HepG2 (cell line): ENCODE data around the gene NUP93. TPM values are rescaled to one million over a fixed set of nuclear protein-coding genes. Genes with fewer than 3 reads are reported as not detected.

Experiments used
- AKAP8 ChIP-seq: sonication (generic); formaldehyde crosslinking; IDR thresholded peaks from 2 replicates; pipeline ENCODE4 v1.5.1; 2020; ENCODE audit warnings: mild to moderate bottlenecking, missing genetic modification reagents
- CCAR2 ChIP-seq: fragments of 200-400 bp; formaldehyde crosslinking; optimal IDR thresholded peaks from 2 replicates; pipeline ENCODE3; 2018; ENCODE audit warnings: low read depth, mild to moderate bottlenecking, low read length, moderate library complexity
- CENPX ChIP-seq: sonication (generic); formaldehyde crosslinking; IDR thresholded peaks from 2 replicates; pipeline ENCODE4 v1.9.0; 2021; ENCODE audit warnings: mild to moderate bottlenecking, missing genetic modification reagents, moderate library complexity
- DR1 ChIP-seq: sonication (generic); formaldehyde crosslinking; IDR thresholded peaks from 2 replicates; pipeline ENCODE4 v1.8.0; 2021; ENCODE audit warnings: mild to moderate bottlenecking, missing genetic modification reagents, inconsistent platforms
- GATAD2A ChIP-seq: IDR thresholded peaks from 2 replicates; pipeline ENCODE4 v1.6.1; 2016
- GFI1 ChIP-seq: sonication (generic); formaldehyde crosslinking; IDR thresholded peaks from 2 replicates; pipeline ENCODE4 v1.5.0; 2020; ENCODE audit warnings: missing genetic modification reagents, mild to moderate bottlenecking, borderline replicate concordance
- KAT8 ChIP-seq: IDR thresholded peaks from 2 replicates; pipeline ENCODE4 v1.6.1; 2016; ENCODE audit warnings: missing genetic modification reagents, missing compliant biosample characterization
- NFE2L1 ChIP-seq: sonication (generic); formaldehyde crosslinking; IDR thresholded peaks from 2 replicates; pipeline ENCODE4 v1.4.0; 2020; ENCODE audit warnings: missing genetic modification reagents, mild to moderate bottlenecking, borderline replicate concordance
- NR2C2 ChIP-seq: sonication (generic); formaldehyde crosslinking; IDR thresholded peaks from 2 replicates; pipeline ENCODE4 v1.4.0; 2020; ENCODE audit warnings: missing genetic modification reagents, mild to moderate bottlenecking, moderate library complexity, borderline replicate concordance
- NR2F2 ChIP-seq: IDR thresholded peaks from 2 replicates; pipeline ENCODE4 v1.6.1; 2012; ENCODE audit warnings: low read depth, inconsistent platforms, borderline replicate concordance
- SMC3 ChIP-seq: IDR thresholded peaks from 2 replicates; pipeline ENCODE4 v1.6.1; 2011; ENCODE audit warnings: low read length, improper control_type of control experiment
- SP5 ChIP-seq: IDR thresholded peaks from 2 replicates; pipeline ENCODE4 v1.6.1; 2016; ENCODE audit warnings: low read depth, borderline replicate concordance
- TBP ChIP-seq: sonication (generic); formaldehyde crosslinking; IDR thresholded peaks from 2 replicates; pipeline ENCODE4 v1.5.0; 2020; ENCODE audit warnings: missing genetic modification reagents
- ZMYM3 ChIP-seq: sonication (generic); formaldehyde crosslinking; IDR thresholded peaks from 2 replicates; pipeline ENCODE4 v1.5.1; 2020; ENCODE audit warnings: mild to moderate bottlenecking, missing genetic modification reagents
- ZNF788 ChIP-seq: sonication (generic); formaldehyde crosslinking; IDR thresholded peaks from 2 replicates; pipeline ENCODE4 v1.5.0; 2020; ENCODE audit warnings: mild to moderate bottlenecking, missing genetic modification reagents, borderline replicate concordance
- ZSCAN12 ChIP-seq: sonication (generic); formaldehyde crosslinking; IDR thresholded peaks from 2 replicates; pipeline ENCODE4 v1.9.0; 2021; ENCODE audit warnings: mild to moderate bottlenecking, missing genetic modification reagents
- polyA plus RNA-seq, 8 experiments: library from polyadenylated mRNA; depleted of rRNA in 3 of 8; stranded (reverse) in 7 of 8; unstranded in 1 of 8; fragments of >200 nt; fragmentation: Illumina TruSeq in 4 of 8; extraction: Trizol in 4 of 8; gene quantifications; 2 replicates each; pipeline versions ENCODE4 v1.2.1 to v1.2.3, GENCODE V29; 2011 to 2016; ENCODE audit warnings: low read depth in 4 of 8, missing spikeins in 1 of 8, mixed read lengths in 1 of 8; ENCODE audit not compliant: insufficient read depth in 1 of 8
- total RNA-seq, 5 experiments: library from RNA; depleted of rRNA; stranded (reverse); fragments of >200 nt; fragmentation: Illumina TruSeq; extraction: Trizol; gene quantifications; 2 replicates each; pipeline ENCODE4 v1.2.3, GENCODE V29; 2016; ENCODE audit warnings: low read depth in 1 of 5
- TF ChIP-seq, protein P1 (sequence below): IDR thresholded peaks from 2 replicates; pipeline ENCODE4 v1.6.1; 2018; ENCODE audit warnings: missing genetic modification reagents, mild to moderate bottlenecking, missing compliant biosample characterization
- TF ChIP-seq, protein P2 (sequence below): sonication (generic); formaldehyde crosslinking; IDR thresholded peaks from 2 replicates; pipeline ENCODE4 v1.4.0; 2020; ENCODE audit warnings: missing genetic modification reagents
- TF ChIP-seq, protein P3 (sequence below): sonication (generic); formaldehyde crosslinking; IDR thresholded peaks from 2 replicates; pipeline ENCODE4 v1.4.0; 2020; ENCODE audit warnings: missing genetic modification reagents, borderline replicate concordance
- TF ChIP-seq, protein P4 (sequence below): sonication (generic); formaldehyde crosslinking; IDR thresholded peaks from 2 replicates; pipeline ENCODE4 v1.5.0; 2020; ENCODE audit warnings: mild to moderate bottlenecking, missing genetic modification reagents

NUP93 gene
- total and polyA plus RNA-seq, 2 of the 13 experiments (the other 11 are each of a cell fraction or from before 2014, with no cell fraction given): 58.5 to 140 TPM

DNA sequence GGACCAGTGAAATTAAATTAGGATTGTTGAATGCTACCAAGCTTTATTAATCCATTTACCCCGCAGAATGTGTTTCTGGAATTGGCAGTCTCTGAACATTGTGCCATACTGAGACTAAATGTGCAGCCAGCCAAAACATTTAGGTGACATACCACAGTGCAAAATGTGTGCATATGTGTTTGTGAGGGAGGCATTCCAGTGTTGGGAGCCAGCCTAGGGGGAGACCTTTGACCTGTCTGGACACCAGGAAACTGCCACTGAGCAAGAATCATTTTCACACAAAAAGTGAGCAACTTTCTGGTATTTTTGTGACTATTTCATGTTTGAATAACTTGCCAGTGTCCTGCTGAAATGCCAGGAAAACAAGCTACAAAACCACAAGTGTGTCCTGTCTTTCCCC is 70.4 kb downstream of the NUP93 start (continued):
- TF ChIP-seq, protein P1, sequence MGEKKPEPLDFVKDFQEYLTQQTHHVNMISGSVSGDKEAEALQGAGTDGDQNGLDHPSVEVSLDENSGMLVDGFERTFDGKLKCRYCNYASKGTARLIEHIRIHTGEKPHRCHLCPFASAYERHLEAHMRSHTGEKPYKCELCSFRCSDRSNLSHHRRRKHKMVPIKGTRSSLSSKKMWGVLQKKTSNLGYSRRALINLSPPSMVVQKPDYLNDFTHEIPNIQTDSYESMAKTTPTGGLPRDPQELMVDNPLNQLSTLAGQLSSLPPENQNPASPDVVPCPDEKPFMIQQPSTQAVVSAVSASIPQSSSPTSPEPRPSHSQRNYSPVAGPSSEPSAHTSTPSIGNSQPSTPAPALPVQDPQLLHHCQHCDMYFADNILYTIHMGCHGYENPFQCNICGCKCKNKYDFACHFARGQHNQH (CRISPR knock-in tag): 0 out of 2 replicates have a peak, but pooled peaks have one; percentile 13
- TF ChIP-seq NR2F2: peak; percentile 51; the same call in 1 of the 2 replicates
- TF ChIP-seq, protein P2, sequence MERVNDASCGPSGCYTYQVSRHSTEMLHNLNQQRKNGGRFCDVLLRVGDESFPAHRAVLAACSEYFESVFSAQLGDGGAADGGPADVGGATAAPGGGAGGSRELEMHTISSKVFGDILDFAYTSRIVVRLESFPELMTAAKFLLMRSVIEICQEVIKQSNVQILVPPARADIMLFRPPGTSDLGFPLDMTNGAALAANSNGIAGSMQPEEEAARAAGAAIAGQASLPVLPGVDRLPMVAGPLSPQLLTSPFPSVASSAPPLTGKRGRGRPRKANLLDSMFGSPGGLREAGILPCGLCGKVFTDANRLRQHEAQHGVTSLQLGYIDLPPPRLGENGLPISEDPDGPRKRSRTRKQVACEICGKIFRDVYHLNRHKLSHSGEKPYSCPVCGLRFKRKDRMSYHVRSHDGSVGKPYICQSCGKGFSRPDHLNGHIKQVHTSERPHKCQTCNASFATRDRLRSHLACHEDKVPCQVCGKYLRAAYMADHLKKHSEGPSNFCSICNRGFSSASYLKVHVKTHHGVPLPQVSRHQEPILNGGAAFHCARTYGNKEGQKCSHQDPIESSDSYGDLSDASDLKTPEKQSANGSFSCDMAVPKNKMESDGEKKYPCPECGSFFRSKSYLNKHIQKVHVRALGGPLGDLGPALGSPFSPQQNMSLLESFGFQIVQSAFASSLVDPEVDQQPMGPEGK (CRISPR knock-in tag): peak; percentile 51
- TF ChIP-seq, protein P3, sequence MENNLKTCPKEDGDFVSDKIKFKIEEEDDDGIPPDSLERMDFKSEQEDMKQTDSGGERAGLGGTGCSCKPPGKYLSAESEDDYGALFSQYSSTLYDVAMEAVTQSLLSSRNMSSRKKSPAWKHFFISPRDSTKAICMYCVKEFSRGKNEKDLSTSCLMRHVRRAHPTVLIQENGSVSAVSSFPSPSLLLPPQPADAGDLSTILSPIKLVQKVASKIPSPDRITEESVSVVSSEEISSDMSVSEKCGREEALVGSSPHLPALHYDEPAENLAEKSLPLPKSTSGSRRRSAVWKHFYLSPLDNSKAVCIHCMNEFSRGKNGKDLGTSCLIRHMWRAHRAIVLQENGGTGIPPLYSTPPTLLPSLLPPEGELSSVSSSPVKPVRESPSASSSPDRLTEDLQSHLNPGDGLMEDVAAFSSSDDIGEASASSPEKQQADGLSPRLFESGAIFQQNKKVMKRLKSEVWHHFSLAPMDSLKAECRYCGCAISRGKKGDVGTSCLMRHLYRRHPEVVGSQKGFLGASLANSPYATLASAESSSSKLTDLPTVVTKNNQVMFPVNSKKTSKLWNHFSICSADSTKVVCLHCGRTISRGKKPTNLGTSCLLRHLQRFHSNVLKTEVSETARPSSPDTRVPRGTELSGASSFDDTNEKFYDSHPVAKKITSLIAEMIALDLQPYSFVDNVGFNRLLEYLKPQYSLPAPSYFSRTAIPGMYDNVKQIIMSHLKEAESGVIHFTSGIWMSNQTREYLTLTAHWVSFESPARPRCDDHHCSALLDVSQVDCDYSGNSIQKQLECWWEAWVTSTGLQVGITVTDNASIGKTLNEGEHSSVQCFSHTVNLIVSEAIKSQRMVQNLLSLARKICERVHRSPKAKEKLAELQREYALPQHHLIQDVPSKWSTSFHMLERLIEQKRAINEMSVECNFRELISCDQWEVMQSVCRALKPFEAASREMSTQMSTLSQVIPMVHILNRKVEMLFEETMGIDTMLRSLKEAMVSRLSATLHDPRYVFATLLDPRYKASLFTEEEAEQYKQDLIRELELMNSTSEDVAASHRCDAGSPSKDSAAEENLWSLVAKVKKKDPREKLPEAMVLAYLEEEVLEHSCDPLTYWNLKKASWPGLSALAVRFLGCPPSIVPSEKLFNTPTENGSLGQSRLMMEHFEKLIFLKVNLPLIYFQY (CRISPR knock-in tag): 0 out of 2 replicates have a peak, but pooled peaks have one; percentile 34
- no peak for TF ChIP-seq ZSCAN12 (CRISPR knock-in tag)
- no peak for TF ChIP-seq AKAP8 (CRISPR knock-in tag)
- TF ChIP-seq ZNF788: peak; percentile 48; the same call in 1 of the 2 replicates
- TF ChIP-seq CCAR2: no peak
- TF ChIP-seq KAT8 (CRISPR knock-in tag): 0 out of 2 replicates have a peak, but pooled peaks have one; percentile 31
- TF ChIP-seq GFI1 (CRISPR knock-in tag): no peak
- no peak for TF ChIP-seq SP5 (CRISPR knock-in tag)
- TF ChIP-seq SMC3: peak; percentile 9; the same call in 1 of the 2 replicates
- peak; percentile 39; the same call in 1 of the 2 replicates for TF ChIP-seq GATAD2A
- TF ChIP-seq, protein P4, sequence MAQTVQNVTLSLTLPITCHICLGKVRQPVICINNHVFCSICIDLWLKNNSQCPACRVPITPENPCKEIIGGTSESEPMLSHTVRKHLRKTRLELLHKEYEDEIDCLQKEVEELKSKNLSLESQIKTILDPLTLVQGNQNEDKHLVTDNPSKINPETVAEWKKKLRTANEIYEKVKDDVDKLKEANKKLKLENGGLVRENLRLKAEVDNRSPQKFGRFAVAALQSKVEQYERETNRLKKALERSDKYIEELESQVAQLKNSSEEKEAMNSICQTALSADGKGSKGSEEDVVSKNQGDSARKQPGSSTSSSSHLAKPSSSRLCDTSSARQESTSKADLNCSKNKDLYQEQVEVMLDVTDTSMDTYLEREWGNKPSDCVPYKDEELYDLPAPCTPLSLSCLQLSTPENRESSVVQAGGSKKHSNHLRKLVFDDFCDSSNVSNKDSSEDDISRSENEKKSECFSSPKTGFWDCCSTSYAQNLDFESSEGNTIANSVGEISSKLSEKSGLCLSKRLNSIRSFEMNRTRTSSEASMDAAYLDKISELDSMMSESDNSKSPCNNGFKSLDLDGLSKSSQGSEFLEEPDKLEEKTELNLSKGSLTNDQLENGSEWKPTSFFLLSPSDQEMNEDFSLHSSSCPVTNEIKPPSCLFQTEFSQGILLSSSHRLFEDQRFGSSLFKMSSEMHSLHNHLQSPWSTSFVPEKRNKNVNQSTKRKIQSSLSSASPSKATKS: no peak
- TF ChIP-seq NFE2L1: no peak
- TF ChIP-seq CENPX: no peak
- no peak for TF ChIP-seq TBP (CRISPR knock-in tag)
- TF ChIP-seq DR1 (CRISPR knock-in tag): no peak
- TF ChIP-seq ZMYM3 (CRISPR knock-in tag): peak; percentile 80
- 0 out of 2 replicates have a peak, but pooled peaks have one; percentile 41 for TF ChIP-seq NR2C2 (CRISPR knock-in tag)
